ENCODE data around the gene TDRD5. TPM values are rescaled to one million over a fixed set of nuclear protein-coding genes. Genes with fewer than 3 reads are reported as not detected.

Gene TDRD5
- polyA plus RNA-seq, 1 donor from 2014 or later, result not detected

DNA sequence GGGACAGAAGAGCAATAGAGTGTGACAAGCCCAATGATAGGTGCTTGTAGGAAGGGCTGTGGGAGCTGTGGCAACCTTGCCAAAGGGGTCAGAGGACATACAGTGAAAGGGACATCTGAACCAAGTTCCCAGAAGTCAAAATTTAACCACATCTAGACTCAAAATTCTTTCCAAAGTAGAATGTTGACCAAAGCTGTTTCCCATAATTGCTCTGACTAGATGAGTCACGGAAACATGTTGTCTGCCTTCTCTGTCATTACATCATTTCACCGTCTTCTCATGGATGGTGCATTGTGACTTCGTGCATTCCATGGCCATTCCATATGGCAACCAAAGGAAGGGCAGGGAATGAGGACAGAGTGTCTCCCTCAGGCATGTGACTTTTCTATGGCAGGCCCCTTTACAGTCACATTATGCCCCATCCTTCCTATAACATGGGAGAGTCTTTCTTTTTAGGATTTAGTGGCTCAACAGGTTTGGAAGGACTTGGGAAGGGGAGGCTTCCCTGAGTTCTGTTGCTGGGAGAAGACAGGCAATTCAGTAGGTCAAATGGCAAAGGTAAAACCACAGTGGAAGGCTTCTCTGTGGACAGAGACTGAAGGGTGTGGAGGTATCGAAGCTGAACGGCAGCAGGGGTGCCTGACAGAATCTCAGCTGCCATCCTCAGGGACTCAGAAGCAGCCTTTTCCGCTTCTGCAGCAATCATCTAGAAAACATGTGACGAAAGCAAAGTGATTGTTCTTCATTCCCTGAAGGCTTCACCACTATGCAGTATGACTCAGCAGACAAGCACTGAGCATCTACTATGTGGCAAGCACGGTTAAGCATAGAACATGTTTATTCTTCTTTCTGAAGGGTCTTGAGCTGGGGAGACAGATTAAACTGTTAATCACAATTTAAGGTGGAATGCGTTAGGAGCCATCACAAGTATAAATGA, 40.6 kb upstream of the TDRD5 start:
- Histone ChIP-seq H3K79me2 (replicated peaks; ENCODE audit: insufficient read depth, low read length) (no peaks in the 10 kb centered on the region), H3K36me3 (ENCODE audit: insufficient read depth, low read length) (no peaks in the 10 kb centered on the region), H4K20me1 (ENCODE audit: insufficient read depth) (no peaks in the 10 kb centered on the region), H2AFZ (ENCODE audit: low read depth, low read length) (no peak overlapping the region), H3K9me3 (ENCODE audit: low read length) (no peaks in the 10 kb centered on the region), H3K4me3 (ENCODE audit: low read length) (no peak overlapping the region), H3K9ac (ENCODE audit: low read length) (no peak overlapping the region), H3K4me2 (ENCODE audit: low read length) (no peak overlapping the region), H3F3A (ENCODE audit: insufficient read depth, low read length, poor library complexity, severe bottlenecking) (no peaks in the 10 kb centered on the region), H3K27ac (ENCODE audit: low read length) (no peak overlapping the region), H3K9me2 (ENCODE audit: insufficient read depth, low read length) (no peaks in the 10 kb centered on the region), H3K27me3 (ENCODE audit: insufficient read depth, low read depth, low read length) (no peaks in the 10 kb centered on the region)
- no peak for TF ChIP-seq MXI1 (conservative IDR thresholded peaks at IDR 0.05; ENCODE audit: poor library complexity, severe bottlenecking)

DNA sequence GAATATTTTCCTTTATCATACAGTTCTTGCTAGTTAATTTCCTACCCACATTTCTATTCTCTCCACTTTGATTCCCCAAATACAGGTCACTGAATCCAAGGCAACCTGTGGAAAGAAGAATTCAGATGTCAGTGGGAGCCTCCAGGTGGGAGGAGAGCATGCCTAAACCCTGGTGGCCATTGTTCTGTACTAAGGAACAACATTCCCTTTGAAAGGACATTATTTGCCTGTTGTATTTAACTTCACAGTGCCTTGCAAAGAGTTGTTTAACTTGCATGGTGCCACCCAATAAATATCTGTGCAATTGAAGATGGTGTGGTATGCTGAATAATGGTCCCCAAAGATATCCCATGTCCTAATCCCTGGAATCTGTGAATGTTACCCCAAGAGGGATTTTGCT, 37.2 kb upstream of the TDRD5 start:
- Histone ChIP-seq H3F3A (ENCODE audit: insufficient read depth, low read length, poor library complexity, severe bottlenecking) (no peaks in the 10 kb centered on the region), H3K79me2 (replicated peaks; ENCODE audit: insufficient read depth, low read length) (no peaks in the 10 kb centered on the region), H3K36me3 (ENCODE audit: insufficient read depth, low read length) (no peaks in the 10 kb centered on the region), H3K27ac (ENCODE audit: low read length) (no peak overlapping the region), H3K9ac (ENCODE audit: low read length) (no peak overlapping the region), H3K4me2 (ENCODE audit: low read length) (no peak overlapping the region), H2AFZ (ENCODE audit: low read depth, low read length) (no peak overlapping the region), H3K4me3 (ENCODE audit: low read length) (no peak overlapping the region), H3K9me2 (ENCODE audit: insufficient read depth, low read length) (no peaks in the 10 kb centered on the region), H3K27me3 (ENCODE audit: insufficient read depth, low read depth, low read length) (no peaks in the 10 kb centered on the region), H3K9me3 (ENCODE audit: low read length) (no peaks in the 10 kb centered on the region), H4K20me1 (ENCODE audit: insufficient read depth) (no peaks in the 10 kb centered on the region)
- TF ChIP-seq, protein P1, sequence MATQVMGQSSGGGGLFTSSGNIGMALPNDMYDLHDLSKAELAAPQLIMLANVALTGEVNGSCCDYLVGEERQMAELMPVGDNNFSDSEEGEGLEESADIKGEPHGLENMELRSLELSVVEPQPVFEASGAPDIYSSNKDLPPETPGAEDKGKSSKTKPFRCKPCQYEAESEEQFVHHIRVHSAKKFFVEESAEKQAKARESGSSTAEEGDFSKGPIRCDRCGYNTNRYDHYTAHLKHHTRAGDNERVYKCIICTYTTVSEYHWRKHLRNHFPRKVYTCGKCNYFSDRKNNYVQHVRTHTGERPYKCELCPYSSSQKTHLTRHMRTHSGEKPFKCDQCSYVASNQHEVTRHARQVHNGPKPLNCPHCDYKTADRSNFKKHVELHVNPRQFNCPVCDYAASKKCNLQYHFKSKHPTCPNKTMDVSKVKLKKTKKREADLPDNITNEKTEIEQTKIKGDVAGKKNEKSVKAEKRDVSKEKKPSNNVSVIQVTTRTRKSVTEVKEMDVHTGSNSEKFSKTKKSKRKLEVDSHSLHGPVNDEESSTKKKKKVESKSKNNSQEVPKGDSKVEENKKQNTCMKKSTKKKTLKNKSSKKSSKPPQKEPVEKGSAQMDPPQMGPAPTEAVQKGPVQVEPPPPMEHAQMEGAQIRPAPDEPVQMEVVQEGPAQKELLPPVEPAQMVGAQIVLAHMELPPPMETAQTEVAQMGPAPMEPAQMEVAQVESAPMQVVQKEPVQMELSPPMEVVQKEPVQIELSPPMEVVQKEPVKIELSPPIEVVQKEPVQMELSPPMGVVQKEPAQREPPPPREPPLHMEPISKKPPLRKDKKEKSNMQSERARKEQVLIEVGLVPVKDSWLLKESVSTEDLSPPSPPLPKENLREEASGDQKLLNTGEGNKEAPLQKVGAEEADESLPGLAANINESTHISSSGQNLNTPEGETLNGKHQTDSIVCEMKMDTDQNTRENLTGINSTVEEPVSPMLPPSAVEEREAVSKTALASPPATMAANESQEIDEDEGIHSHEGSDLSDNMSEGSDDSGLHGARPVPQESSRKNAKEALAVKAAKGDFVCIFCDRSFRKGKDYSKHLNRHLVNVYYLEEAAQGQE (IDR thresholded peaks at IDR 0.05; ENCODE audit: borderline replicate concordance), result no peak
- TF ChIP-seq SMC3 (conservative IDR thresholded peaks at IDR 0.05; ENCODE audit: poor library complexity) (no peak), MXI1 (conservative IDR thresholded peaks at IDR 0.05; ENCODE audit: poor library complexity, severe bottlenecking) (no peak), EZH2 (IDR thresholded peaks at IDR 0.05; ENCODE audit: borderline replicate concordance, insufficient read depth, low read length, poor library complexity, severe bottlenecking) (no peak), POLR2AphosphoS5 (IDR thresholded peaks at IDR 0.05) (no peak), RAD21 (conservative IDR thresholded peaks at IDR 0.05) (no peak)

DNA sequence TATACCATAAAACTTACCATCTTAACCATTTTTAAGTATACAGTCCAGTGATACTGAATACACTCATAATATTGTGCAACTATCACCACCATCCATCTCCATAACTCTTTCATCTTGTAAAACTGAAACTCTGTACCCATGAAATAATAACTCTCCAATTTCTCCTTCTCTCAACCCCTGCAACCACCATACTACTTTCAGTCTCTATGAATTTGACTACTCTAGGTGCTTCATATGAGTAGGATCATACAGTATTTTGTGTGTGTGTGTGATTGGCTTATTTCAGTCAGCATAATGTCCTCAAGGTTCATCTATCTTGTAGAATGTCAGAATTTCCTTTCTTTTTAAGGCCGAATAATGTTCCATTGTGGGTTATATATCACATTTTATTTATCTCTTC, 33.6 kb upstream of the TDRD5 start:
- H3K9ac ChIP-seq (ENCODE audit: low read length), result no peak overlapping the region
- no peaks in the 10 kb centered on the region for H3K79me2 ChIP-seq (replicated peaks; ENCODE audit: insufficient read depth, low read length)
- H3K9me3 ChIP-seq (ENCODE audit: low read length), result no peaks in the 10 kb centered on the region
- H2AFZ ChIP-seq (ENCODE audit: low read depth, low read length), result no peak overlapping the region
- no peak overlapping the region for H3K4me3 ChIP-seq (ENCODE audit: low read length)
- H3K27ac ChIP-seq (ENCODE audit: low read length), result no peak overlapping the region
- H3K27me3 ChIP-seq (ENCODE audit: insufficient read depth, low read depth, low read length), result no peaks in the 10 kb centered on the region
- no peaks in the 10 kb centered on the region for H3F3A ChIP-seq (ENCODE audit: insufficient read depth, low read length, poor library complexity, severe bottlenecking)
- TF ChIP-seq EP300 (conservative IDR thresholded peaks at IDR 0.05; ENCODE audit: poor library complexity, severe bottlenecking), result no peak
- TF ChIP-seq, protein P1 (IDR thresholded peaks at IDR 0.05; ENCODE audit: borderline replicate concordance), result no peak
- TF ChIP-seq EZH2 (IDR thresholded peaks at IDR 0.05; ENCODE audit: borderline replicate concordance, insufficient read depth, low read length, poor library complexity, severe bottlenecking), result no peak
- TF ChIP-seq, protein P2, sequence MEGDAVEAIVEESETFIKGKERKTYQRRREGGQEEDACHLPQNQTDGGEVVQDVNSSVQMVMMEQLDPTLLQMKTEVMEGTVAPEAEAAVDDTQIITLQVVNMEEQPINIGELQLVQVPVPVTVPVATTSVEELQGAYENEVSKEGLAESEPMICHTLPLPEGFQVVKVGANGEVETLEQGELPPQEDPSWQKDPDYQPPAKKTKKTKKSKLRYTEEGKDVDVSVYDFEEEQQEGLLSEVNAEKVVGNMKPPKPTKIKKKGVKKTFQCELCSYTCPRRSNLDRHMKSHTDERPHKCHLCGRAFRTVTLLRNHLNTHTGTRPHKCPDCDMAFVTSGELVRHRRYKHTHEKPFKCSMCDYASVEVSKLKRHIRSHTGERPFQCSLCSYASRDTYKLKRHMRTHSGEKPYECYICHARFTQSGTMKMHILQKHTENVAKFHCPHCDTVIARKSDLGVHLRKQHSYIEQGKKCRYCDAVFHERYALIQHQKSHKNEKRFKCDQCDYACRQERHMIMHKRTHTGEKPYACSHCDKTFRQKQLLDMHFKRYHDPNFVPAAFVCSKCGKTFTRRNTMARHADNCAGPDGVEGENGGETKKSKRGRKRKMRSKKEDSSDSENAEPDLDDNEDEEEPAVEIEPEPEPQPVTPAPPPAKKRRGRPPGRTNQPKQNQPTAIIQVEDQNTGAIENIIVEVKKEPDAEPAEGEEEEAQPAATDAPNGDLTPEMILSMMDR (IDR thresholded peaks at IDR 0.05; ENCODE audit: poor library complexity, severe bottlenecking), result no peak
- TF ChIP-seq RAD21 (conservative IDR thresholded peaks at IDR 0.05), result no peak
- TF ChIP-seq TAF1 (IDR thresholded peaks at IDR 0.05; ENCODE audit: low read depth), result no peak
- TF ChIP-seq MXI1 (conservative IDR thresholded peaks at IDR 0.05; ENCODE audit: poor library complexity, severe bottlenecking), result no peak
- no peak for TF ChIP-seq POLR2AphosphoS5 (IDR thresholded peaks at IDR 0.05)
- TF ChIP-seq SMC3 (conservative IDR thresholded peaks at IDR 0.05; ENCODE audit: poor library complexity), result no peak
- no peaks in the 10 kb centered on the region for H4K20me1 ChIP-seq (ENCODE audit: insufficient read depth)
- no peaks in the 10 kb centered on the region for H3K9me2 ChIP-seq (ENCODE audit: insufficient read depth, low read length)
- no peak overlapping the region for H3K4me2 ChIP-seq (ENCODE audit: low read length)
- H3K36me3 ChIP-seq (ENCODE audit: insufficient read depth, low read length), result no peaks in the 10 kb centered on the region
